Retinal pigment epithelial cell (primary cell): ENCODE data around the gene BET1.

Source experiments
- DNase-seq: peaks from one replicate; pipeline ENCODE4 v3.0.0-alpha.2; 2010; ENCODE audit warnings: low read depth
- H3K4me3 ChIP-seq: 2 replicates; pipeline ENCODE4 v1.5.1; 2011; ENCODE audit warnings: mild to moderate bottlenecking, low read length, control low read depth, moderate library complexity
- CTCF ChIP-seq: conservative IDR thresholded peaks from 2 replicates; pipeline ENCODE4 v1.5.1; 2011; ENCODE audit warnings: low read depth, low read length, control low read depth, inconsistent platforms

The BET1 gene

GRCh38 chr7:94045581-94045980 lies 41.4 kb upstream of the BET1 start:
- no peak for DNase-seq
- H3K4me3 ChIP-seq = no peak overlapping the region
- TF ChIP-seq CTCF = no peak

DNA sequence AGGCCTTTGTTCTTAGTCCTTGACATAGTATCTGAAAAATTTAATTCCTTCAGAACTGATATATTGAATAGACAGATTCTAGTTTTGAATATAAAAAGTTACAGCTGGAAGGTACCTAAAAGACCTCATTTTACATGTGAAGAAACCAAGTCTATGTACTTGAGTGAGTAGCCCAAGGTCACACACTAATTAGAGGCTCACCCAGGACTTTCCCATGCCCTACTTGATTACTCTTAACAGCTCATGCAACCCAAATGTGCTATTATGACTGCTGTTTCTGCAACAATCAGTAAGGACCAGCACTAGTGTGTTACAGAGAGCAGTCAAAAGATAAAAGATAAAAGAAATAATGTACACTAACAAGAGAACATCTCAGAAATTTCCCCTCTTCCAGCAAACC lies 40.7 kb upstream of the BET1 start:
- H3K4me3 ChIP-seq = no peak overlapping the region
- TF ChIP-seq CTCF = no peak
- no peak for DNase-seq

DNA sequence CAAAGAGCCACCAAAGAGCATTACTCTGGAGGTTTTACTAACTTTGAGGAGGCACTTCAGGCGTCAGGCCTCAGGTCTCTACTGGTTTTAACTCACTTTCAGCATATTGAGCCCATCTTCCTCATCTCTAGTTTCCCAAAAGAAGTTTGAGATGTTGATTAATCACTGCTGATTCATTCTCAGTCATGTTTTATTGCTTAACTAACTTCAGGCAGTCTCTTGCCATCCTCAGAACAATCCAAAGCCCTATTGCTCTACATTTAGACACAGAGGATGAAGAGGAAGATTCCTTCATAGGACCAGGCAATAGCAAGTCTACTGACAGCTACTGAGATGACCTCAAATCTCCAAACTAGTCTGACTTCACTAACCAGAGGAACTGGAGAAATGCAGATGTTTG lies 39.1 kb upstream of the BET1 start:
- no peak overlapping the region for H3K4me3 ChIP-seq
- TF ChIP-seq CTCF = no peak
- DNase-seq = no peak

- TF ChIP-seq CTCF = no peak
- no peak for DNase-seq
- H3K4me3 ChIP-seq = no peak overlapping the region
These were observed 38.2 kb upstream of the BET1 start for GRCh38 chr7:94042381-94042780.

- no peak for TF ChIP-seq CTCF
- no peak for DNase-seq
- H3K4me3 ChIP-seq = no peak overlapping the region
These were observed 37.4 kb upstream of the BET1 start for GRCh38 chr7:94041529-94041928.

DNA sequence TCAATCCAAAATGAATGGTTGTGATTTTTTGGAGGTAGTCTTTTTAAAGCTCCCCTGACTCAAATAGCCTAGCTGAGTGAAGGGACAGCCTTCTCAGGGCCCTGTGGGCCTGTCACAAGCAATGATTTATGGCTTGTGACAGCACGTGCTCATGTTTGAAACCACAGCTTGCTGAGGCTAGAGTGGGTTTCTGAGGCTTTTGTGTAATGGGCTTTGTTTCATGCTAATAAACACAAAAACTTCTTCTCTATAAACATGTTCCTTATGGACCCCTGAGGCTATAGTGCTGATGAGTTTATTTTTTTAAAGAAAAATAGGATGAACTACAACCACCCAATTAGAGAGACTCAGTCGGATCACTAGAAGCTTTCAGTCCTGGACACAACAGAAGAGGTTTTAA lies 36.1 kb upstream of the BET1 start:
- no peak overlapping the region for H3K4me3 ChIP-seq
- no peak for DNase-seq
- TF ChIP-seq CTCF = no peak

- TF ChIP-seq CTCF = no peak
- DNase-seq = no peak
- H3K4me3 ChIP-seq = no peak overlapping the region
These were observed 35.3 kb upstream of the BET1 start for GRCh38 chr7:94039368-94040035.
